HL-60 (cell line): ENCODE results near the gene TEX29.

Experiments
- DNase-seq, 2 experiments: peaks; one replicate each; pipeline ENCODE4 v3.0.0-alpha.2; 2010 to 2020; ENCODE audit warnings: low read depth in 1 of 2, low spot score in 1 of 2
- H3K27ac ChIP-seq: fragments of 250-450 bp; sonication (Bioruptor Pico); replicated peaks from 2 replicates; pipeline ENCODE4 v1.5.1; 2020; ENCODE audit warnings: mild to moderate bottlenecking, moderate library complexity
- H3K27me3 ChIP-seq: fragments of 250-450 bp; sonication (Bioruptor Pico); 2 replicates; pipeline ENCODE4 v1.5.1; 2021; ENCODE audit warnings: mild to moderate bottlenecking, moderate library complexity; ENCODE audit not compliant: insufficient read depth, poor library complexity, severe bottlenecking
- H3K4me3 ChIP-seq: replicated peaks from 2 replicates; pipeline ENCODE4 v1.5.1; 2011; ENCODE audit warnings: mild to moderate bottlenecking, control low read depth, low read length; ENCODE audit not compliant: insufficient read depth
- CTCF ChIP-seq: IDR thresholded peaks from one replicate; pipeline ENCODE4 v1.5.1; 2011; ENCODE audit warnings: low read length, control low read depth, inconsistent platforms; ENCODE audit not compliant: insufficient read depth
- GABPA ChIP-seq: IDR thresholded peaks from 2 replicates; pipeline ENCODE4 v1.6.1; 2012; ENCODE audit warnings: low read depth
- POLR2AphosphoS5 ChIP-seq: IDR thresholded peaks from 2 replicates; pipeline ENCODE4 v1.6.1; 2012; ENCODE audit warnings: low read depth
- REST ChIP-seq: IDR thresholded peaks from 2 replicates; pipeline ENCODE4 v1.6.1; 2012; ENCODE audit warnings: low read depth; ENCODE audit not compliant: insufficient replicate concordance
- SPI1 ChIP-seq: IDR thresholded peaks from 2 replicates; pipeline ENCODE4 v1.6.1; 2012; ENCODE audit warnings: low read depth, mild to moderate bottlenecking, borderline replicate concordance

Gene TEX29

GRCh38 chr13:111275382-111275781 lies 45.1 kb upstream of the TEX29 start:
- Histone ChIP-seq H3K27me3 (no peaks in the 10 kb centered on the region), H3K4me3 (no peak overlapping the region), H3K27ac (no peak overlapping the region)
- TF ChIP-seq POLR2AphosphoS5: no peak
- TF ChIP-seq GABPA: no peak
- no peak for TF ChIP-seq SPI1
- no peak for TF ChIP-seq REST
- TF ChIP-seq CTCF: no peak
- DNase-seq: no peak

- H3K27me3 ChIP-seq: no peaks in the 10 kb centered on the region
- no peak overlapping the region for H3K27ac ChIP-seq
- no peak for DNase-seq
- H3K4me3 ChIP-seq: no peak overlapping the region
- no peak for TF ChIP-seq SPI1
- no peak for TF ChIP-seq POLR2AphosphoS5
- TF ChIP-seq CTCF: no peak
- no peak for TF ChIP-seq GABPA
- TF ChIP-seq REST: no peak
Observed at GRCh38 chr13:111275995-111276618, 44.3 kb upstream of the TEX29 start.

GRCh38 chr13:111278258-111278657 lies 42.2 kb upstream of the TEX29 start:
- DNase-seq: no peak
- Histone ChIP-seq H3K27me3 (no peaks in the 10 kb centered on the region), H3K4me3 (no peak overlapping the region), H3K27ac (no peak overlapping the region)
- TF ChIP-seq GABPA: no peak
- no peak for TF ChIP-seq SPI1
- no peak for TF ChIP-seq CTCF
- TF ChIP-seq POLR2AphosphoS5: no peak
- no peak for TF ChIP-seq REST
